Brain pericyte (primary cell): ENCODE results near the gene TCF7L1.

ENCODE experiments used
- DNase-seq: peaks from one replicate; pipeline ENCODE4 v3.0.0-alpha.2; 2012; ENCODE audit warnings: low read depth, low spot score

The TCF7L1 gene

DNA sequence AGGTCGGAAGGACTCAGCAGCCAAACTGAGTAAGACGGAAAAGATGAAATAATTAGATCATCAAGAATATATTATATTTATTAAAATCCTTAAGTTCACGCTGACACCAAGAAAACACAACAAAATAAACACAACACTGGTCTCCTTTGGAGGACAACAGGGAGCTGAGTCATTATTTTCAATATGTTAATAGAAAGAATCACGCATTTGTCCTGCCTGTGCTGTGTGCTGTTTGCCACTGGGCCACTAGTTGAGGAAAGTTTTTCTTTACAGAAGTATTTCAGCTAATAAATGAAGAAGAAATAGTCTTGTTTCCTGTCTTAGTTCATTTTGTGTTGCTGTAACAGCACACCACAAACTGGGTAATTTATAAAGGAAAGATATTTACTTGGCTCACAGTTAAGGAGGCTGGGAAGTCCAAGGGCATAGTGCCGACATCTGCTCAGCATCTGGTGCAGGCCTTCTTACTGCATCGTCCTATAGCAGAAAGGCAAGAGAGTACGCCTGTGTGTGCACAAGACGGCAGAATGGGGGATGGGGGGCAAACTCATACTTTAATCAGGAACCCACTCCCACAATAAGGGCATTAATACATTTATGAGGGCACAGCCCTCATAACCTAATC lies 88.0 kb downstream of the TCF7L1 start:
- DNase-seq, result no peak

DNA sequence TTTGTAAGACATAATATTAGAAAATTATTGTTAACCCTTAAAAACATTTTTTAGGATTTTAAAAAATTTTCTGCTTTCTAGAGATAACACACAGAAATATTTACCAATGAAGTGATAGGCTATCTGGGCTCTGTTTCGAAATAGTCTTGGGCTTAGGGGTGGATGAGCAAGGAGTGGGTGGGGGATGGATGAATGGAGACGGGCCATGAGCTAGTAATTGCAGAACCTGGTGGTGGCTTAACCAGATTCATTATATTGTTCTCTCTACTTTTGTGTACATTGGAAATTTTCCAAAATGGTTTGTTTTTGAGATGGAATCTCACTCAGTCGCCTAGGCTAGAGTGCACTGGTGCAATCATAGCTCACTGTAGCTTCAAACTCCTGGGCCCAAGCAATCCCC lies 89.6 kb downstream of the TCF7L1 start:
- DNase-seq, result no peak

DNA sequence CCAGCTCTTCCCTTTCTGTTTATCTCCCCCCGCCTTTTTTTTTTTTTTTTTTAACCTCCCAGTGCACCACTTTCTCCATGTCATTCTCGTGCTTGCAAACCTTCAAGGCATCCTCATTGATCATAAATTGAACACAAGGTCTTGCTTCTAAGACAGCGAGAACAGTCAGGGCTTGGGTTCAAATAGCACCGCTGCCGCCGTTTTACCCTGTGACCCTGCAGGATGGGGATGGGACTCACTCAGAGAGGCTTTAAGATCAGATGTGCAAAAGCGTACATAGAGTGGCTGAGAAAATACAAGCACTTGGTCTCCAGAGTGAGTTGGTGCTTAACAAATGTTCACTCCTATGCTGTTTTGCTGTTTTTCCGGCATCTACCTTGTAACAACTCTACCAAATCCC lies 93.6 kb downstream of the TCF7L1 start:
- no peak for DNase-seq

DNA sequence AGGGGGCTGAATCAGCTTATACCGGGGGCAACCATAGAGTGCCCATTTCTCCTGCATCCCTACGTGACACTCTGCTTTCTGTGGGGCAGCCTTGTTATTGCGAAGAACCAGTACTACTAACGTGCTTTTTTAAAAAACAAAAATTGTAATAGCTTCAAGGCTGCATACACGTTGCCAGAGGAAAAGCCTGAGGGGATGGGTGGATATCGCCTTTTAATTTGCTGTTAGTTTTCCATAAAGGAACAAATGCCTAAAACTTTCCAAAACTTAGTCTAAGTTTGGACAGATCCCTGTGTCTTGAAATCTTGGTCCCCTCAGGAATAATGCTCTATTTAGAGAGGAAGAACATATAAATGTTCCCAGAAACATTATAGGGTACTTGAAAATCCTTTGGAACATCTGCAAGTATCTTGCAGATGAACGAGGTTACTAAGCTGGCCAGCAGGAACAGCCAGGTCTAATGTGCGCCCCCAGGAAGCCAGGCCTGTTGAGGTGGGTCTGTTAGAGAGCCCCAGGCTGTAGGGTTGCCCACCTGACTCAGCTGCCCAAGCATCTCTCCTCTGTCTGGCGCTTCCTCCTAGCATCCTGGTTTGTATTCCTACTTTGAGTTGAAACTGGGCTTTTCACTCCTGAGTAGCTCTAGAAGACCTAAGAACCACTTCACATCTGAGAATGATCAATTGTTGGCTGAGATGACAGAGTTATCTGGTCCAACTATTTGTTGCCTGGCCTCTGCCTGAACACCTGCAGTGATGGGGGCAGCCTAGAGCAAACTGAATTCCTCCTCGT lies 97.7 kb downstream of the TCF7L1 start:
- no peak for DNase-seq

GRCh38 chr2:85231468-85231805 lies 98.2 kb downstream of the TCF7L1 start:
- no peak for DNase-seq

GRCh38 chr2:85231952-85232351 lies 98.8 kb downstream of the TCF7L1 start:
- DNase-seq, result no peak

- DNase-seq, result no peak
Measured at GRCh38 chr2:85234868-85235267, 101.7 kb downstream of the TCF7L1 start.

DNA sequence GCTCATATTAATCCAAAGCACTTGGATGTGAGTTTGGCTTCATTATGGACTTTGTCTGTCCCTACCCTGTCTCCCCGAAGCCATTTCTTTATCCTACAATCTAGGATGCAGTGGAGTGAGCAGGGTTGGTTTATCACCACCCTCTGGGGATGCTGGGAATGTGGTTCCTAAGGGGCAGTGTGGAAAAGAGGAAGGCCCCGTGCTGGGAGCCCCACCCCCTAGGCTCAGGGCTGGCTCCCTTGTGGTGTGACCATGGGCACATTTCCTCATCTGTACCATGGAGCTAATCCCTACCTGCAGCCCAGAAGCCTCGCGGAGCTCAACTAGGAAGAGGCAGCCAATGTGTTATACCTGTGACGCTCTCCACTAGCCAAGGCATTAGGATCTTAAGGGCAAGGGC lies 102.1 kb downstream of the TCF7L1 start:
- DNase-seq, result no peak

DNA sequence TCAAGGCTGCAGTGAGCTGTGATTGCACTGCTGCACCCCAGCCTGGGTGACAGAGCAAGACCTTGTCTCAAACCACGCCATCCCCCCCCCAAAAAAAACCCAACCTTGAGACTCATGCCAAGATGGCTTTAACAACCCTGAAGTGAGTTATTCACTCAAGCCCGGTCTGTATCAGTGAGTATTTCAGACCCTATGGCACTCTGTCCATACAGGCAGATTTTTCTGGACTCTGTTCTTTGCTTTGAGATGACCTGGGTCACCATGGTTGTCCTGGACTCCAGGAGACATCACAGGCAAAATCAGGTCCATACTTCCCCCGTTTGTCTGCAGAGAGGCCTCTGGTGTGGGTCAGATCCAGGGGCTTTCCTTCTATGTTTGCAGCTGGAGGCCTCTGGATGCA lies 102.9 kb downstream of the TCF7L1 start:
- no peak for DNase-seq

GRCh38 chr2:85237849-85238565 lies 104.8 kb downstream of the TCF7L1 start:
- DNase-seq, result no peak

DNA sequence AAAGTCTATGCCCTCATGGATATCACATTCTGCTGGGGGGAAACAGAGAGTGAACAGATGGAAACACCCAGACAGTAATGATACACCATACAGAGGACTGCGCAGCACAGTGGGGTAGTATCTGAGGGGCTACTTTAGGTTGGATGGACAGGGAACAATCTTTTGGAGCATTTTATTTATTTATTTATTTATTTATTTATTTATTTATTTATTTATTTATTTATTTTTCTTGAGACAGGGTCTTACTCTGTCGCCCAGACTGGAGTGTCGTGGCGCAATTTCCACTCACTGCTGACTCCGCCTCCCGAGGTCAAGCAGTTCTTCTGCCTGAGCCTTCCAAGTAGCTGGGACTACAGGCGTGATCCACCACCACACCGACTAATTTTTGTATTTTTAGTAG lies 105.4 kb downstream of the TCF7L1 start:
- DNase-seq, result no peak

DNA sequence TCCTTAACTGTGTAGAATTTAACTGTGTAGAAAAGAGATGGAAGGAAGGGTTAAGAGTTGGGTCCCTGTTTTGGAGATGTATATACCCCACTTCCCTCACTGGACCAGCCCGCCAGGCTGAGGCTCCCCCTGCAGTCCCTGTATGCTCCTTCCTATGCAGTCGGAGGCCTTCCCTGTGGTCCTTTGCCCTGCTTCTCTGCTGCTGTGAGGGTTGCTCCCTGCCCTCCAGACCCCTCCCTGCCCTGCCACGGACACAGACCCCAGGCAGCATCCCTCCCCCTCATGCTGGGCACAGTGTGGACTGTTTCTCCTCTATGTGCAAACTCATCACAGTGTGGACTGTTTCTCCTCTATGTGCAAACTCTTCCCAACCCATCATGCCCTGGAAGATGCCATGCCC lies 105.9 kb downstream of the TCF7L1 start:
- DNase-seq, result no peak

- no peak for DNase-seq
Measured at GRCh38 chr2:85240055-85240454, 106.9 kb downstream of the TCF7L1 start.

GRCh38 chr2:85242321-85242720 lies 109.1 kb downstream of the TCF7L1 start:
- DNase-seq, result no peak

GRCh38 chr2:85243101-85244072 lies 110.2 kb downstream of the TCF7L1 start:
- DNase-seq, result no peak

DNA sequence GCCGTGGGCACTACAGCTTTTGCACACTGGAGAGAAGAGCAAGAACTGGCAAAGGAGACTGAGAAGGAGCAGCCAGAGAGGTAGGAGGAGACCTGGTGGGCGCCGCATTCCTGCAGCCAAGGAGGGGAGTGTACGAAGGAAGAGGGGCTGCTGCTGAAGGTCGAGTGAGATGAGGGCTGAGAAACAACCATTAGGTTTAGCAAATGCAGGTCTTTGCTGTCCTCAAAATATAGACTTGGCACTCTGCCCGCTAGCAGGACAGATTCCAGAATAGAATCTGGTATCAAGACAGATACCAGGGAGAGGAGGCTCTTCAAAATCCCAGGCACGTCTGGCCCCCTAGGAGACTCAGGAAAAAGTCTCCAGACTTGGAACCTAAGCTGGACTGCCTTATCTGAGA lies 111.6 kb downstream of the TCF7L1 start:
- no peak for DNase-seq

DNA sequence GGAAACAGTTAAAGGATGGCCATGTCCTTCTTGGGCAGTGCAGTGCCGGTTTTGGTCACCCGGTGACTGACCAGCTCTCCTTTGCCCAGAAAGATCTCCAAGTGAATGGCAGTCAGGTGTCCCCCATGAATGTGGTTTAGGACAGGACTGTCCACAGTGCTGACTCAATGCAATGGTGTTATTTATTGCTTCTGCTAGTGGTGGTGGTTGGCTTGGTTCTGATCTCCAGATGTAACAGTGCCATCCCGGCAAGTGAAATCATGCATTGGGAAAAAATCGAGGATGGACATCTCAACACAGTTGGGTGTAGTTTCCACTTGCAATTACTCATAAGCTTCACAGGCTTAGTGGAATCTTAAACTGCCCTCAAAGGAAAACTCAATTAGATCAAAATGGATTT lies 112.7 kb downstream of the TCF7L1 start:
- no peak for DNase-seq

GRCh38 chr2:85246348-85246747 lies 113.2 kb downstream of the TCF7L1 start:
- no peak for DNase-seq

GRCh38 chr2:85247610-85248009 lies 114.4 kb downstream of the TCF7L1 start:
- DNase-seq, result no peak

GRCh38 chr2:85248773-85249509 lies 115.7 kb downstream of the TCF7L1 start:
- DNase-seq, result no peak

DNA sequence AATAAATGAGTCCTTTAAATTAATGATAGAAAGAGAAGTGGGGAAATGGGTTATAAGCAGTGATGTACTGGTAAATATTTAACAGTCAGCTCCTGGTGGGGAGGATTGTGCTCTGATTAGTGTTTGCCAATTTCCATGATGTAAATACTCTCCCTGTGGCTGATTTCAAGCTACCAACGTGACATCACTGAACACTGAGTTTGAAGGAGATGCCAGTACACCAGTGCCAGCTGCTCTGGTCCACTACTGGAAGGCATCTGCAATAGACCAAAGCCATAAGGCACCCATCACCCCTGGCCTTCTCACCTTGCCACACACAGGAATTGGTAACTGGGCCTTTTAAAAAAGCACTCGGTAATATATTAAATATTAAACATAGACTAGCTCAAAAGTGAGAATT lies 116.9 kb downstream of the TCF7L1 start:
- DNase-seq, result no peak
